Amniotic stem cell (primary cell): ENCODE data around the gene CLEC3A.
"Not testable (repeated sequence)": the region's sequence is repeated elsewhere in the genome, so short reads cannot be mapped to it uniquely, and the experiment has no call there.

Source experiments
- DNase-seq: peaks from one replicate; lab custom pipeline; 2025; lab: John Stamatoyannopoulos, UW

CLEC3A gene, protein sequence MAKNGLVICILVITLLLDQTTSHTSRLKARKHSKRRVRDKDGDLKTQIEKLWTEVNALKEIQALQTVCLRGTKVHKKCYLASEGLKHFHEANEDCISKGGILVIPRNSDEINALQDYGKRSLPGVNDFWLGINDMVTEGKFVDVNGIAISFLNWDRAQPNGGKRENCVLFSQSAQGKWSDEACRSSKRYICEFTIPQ

DNA sequence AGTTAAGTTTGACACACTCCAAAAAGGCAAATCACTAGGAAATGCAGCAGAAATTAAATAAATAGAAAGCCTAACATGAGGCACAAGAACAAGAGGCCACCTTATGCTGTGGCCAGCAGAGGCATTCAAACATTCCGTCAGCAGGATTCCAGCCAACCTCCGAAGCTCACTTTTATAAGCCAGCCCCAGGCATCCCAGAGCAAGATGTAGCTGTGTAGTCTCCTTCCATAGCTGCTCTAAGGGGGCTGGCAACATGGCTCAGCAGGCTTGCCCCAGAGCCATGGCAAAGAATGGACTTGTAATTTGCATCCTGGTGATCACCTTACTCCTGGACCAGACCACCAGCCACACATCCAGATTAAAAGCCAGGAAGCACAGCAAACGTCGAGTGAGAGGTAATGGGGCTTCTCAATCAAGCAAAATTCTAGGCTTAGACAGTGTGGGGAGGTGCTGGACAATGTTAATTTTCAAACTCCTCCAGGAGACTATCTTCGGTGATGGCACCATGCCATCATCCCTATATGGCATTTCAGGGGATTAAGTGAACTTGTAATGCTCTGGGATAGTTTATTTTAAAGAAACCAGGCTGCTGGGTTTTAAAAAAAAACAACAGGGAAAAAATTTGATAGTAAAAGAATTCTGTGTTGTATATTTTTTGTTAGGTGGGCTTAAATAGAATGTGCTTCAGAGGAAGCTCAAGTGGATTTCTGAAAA, at the start of gene CLEC3A:
Gene CLEC3A, plus strand, starts transcription at position 202 of the 714 bp plus-strand sequence. Its CDS starts 79 bp downstream, at position 281.
- DNase-seq = no peak

DNA sequence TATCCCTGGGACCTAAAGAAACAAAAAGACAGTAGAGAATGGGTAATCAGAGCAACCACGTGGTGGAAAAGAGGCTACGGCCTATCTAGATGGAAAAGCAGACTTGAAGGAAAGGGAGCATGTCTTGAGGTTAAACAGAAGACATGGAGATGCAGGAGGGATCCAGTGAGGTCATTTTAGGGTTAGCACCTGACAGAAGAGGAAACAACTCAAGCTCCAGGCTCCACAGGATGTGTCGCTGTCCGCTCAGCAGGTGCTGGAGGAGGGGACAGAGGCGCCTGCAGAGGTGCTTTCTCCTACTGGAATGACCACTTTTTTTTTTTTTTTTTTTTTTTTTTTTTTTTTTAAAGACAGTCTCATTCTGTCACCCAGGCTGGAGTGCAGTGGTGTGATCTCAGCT, 47.5 kb upstream of the CLEC3A start:
- DNase-seq = no peak

DNA sequence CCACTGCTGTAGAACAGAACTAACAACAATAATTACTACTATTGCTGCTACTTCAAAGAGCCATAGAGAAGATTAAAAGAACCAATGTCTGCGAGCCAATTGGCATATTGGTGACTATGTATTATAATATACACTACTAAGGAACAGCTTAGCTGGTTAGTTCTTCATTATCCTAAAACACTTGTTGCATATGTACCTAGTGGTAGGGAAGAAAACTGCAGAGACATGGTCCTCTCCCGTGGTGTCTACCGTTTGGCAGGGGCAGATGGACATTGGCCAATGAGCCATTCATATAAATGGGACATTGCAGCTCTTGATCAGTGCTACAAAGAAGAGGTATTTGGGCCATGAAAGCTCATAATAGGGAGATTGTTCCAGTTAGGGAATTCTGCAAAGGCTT, 46.4 kb upstream of the CLEC3A start:
- no peak for DNase-seq

DNA sequence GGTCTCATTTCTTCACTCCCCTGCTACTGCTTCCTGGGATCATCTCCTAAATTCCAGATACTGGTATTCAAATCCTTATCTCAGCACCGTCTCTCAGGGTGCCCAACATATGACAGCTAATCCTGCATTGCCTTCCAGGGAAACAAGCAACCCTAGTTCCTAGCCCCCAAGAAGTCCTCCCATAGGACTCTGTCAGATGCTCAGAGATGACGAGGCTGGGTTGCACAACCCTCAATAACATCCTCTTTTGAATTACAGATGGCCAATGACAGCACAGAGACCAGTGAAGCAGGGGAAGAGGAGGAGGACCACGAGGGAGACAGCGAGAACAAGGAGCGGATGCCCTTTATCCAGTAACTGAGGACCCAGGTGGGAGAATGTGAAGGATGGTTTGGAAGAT, 45.0 kb upstream of the CLEC3A start:
- DNase-seq = no peak

DNA sequence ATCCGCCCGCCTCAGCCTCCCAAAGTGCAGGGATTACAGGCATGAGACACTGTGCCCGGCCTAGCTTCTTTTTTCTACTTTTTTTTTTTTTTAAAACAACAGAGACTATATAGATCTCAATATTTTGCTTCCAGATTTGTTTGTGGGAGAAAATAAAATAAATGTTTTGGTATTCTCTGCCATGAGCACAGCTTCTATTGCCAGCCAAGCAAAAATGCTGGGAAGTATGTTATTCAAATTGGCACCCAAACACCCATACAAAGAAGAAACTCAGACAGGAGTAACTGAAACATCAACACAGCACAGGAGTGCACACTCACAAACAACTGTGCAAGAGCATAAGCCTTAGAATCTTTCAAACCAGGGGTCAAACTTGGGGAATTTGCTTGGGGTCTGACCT, 37.2 kb upstream of the CLEC3A start:
- DNase-seq = no peak

DNA sequence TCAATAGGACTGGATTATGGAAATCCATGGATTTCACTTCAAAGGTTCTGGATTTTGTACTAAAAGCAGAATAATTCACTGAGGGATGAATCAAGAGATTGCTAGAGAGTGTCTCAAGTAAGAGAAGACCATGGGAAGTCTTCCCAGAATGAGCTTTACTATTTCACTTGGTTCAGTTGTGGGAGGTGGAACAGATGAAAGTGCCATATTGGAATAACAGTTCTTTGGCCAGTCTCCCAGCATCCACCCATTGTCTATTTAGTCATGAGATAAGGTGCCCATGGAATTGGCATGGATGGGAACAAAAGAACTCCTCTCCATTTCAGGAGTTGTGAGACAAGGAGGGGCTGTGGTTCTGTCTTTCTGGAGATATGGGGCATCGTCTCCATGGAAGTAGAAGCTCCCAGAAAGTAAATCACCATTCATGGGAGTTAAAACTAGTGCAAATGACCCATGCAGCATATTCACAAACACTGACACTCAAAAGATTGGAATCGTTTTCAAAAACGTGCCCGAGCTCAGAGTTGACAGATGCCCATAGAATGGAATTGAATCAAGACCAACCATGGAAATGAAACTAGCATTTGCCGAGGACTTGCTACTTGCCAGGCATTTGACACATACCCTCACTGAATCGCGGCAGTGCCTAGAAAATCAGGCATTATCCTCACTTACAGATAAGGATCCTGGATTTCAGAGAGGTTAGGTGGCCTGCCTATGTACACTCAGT, 36.2 kb upstream of the CLEC3A start:
- DNase-seq = no peak

DNA sequence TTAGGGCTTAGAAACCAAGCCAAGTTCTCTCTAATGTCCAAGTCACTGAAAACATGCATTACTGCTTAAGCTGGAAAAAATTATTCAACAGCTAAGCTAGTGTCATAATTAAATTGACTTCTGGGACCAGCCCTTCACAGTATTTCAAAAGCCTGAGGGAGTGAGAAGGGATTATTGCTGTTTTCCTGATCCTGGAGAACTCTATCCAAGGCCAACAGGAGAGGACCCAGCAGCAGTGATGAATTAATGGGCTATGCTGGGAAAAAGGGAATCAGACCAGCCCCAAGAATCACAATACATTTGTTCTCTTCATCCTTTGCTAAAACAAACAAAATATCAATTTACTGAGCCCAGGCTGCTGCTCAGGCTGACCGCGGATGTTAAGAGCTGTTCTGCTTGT, 34.5 kb upstream of the CLEC3A start:
- DNase-seq = no peak

DNA sequence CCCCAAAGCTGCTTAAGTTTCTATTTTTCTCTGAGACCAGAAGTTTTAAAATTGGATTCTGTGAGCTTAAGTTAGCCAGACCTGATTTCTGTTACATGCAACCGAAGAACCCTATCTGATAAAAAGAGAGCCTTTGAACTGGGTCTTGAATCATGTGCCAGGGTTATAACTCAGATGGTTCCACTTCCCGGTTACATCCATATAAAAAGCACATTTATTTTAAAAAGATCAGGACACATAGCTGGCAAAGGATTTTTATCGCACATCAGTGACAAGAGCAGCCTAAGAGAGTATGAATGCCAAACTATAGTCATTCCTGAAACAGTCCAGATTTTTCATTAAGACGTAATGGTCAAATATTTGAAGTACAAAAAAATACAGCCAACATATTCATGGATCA, 32.5 kb upstream of the CLEC3A start:
- DNase-seq = no peak

DNA sequence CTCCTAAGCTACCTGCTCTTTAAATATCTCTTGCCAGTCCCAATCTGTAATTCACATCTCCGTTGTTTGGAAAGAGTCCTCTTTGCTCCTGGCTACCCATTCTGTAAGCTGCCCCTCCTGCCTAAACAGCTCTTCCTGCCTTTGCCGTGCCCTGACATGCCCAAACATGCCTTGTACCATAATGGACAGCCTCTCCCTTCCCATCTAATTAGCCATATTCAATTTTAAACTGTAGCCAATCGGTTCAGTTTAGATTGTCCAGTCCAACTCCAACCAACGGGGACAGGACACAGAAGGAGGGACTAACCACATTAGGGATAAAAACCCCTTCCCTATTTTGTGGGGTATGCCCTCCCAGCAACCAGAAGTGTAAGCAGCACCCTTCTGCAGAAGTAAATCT, 30.6 kb upstream of the CLEC3A start:
- no peak for DNase-seq

DNA sequence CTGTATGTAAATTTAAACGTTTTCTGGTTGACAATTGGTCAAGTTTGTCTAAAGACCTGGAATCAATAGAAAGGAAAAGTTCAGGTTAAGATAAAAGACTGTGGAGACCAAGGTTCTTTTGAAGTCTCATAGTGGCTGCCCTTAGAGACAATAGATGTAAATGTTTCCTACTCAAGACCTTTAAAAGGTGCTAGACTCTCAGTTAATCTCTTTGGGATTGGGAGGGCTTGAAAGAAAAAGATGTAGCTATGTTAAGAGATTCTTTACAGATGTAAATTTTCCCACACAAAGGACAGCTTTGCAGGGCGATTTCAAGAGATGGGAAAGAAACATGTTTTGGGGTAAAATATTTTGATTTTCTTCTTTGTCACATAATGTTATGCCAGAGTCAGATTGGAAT, 30.0 kb upstream of the CLEC3A start:
- not testable (repeated sequence) for DNase-seq

DNA sequence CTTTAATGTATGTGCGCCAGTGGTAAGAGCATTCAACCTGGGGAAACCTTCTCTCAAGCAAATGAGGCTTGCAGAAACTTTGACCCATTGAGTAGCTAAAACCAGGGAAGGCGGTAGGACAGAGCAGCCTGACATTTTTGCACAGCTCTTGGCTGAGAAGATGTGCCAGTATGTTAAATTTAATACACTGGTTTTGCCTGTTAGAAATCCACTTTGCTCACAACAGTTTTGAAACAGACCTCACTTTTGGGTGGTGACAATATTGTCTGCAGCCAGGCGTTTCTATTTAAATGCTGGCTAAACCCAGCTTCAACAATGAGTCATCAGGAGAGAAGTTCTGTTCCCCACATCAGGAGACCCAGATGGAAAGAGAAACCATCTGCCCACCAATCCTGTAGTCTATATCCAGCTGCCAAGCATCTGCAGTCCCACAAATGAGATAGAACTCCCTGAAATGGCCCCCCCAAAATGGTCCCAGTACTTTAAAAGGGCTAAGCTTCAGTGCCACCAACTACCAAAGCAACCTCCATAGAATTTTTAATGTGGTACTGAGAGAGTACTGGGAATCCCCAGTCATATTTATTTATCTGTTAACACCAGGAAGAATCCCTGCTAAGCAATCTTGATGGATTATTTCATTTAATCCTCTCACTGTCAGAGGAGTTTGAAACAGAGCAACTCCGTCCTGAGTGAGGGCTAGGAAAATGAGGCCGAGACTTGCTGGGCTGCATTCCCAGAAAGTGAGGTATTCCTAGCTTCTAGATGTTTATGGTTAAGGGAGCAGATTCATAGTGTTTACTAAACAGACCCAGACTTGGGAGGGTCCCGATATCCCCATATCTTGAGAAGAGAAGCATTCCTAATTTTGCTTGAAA, 29.0 kb upstream of the CLEC3A start:
- DNase-seq = no peak

DNA sequence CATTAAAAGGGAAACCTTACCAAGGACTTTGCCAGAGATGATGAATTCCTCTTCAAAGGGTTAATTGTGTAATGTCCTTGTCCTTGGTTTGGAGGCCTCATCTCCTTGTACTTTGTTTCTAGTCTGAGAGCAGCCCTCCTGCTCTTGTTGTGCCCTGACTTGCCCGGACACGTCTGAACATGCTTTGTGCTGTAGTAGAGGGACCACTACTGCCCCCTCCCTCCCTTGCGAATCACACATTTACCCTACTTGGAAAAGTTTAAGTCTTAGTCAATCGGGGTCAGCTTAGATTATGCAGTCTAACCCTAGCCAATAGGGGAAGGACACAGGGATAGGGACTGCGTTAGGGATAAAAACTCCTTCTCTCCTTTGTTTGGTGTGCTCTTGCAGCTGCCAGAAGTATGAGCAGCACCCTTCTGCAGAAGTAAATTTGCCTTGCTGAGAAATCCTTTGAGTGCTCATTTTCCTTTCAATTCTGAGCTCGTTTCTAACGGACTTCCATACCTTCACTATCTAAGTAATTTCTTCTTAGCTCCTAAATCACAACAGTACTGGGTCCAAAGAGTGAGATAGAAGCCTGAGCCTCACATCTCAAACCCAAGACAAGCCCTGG, 26.4 kb upstream of the CLEC3A start:
- DNase-seq = no peak

DNA sequence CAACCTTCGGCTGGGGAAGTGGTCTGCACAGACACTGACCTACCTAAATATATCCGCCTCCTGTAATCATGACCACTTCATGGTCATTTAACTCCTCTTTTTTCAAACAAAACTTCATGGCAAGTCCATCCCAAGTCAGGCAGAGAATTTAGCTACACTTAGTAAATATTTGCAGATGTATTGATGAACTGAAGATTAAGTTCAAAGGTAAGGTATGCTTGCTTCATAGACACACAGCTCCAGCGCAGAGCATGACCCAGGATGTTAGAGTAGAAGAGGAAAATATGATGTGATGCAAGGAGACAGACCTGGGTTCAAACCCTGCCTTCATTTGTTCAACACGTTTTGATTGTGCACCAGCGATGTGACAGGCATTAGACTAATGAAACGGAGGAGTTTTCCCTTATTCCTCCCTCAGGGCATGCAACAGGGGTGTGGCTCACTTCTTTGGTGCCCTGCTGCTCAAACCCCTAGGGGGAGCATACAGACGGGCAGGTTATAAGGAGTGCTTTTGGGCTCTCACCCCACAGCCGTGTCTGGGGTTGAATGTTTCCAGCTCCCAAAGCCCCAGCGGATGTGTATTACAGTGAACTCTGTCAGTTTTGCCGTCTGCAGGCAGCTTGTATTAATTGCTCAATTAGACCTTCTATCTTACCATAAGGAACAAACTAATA, 23.9 kb upstream of the CLEC3A start:
- DNase-seq = no peak

DNA sequence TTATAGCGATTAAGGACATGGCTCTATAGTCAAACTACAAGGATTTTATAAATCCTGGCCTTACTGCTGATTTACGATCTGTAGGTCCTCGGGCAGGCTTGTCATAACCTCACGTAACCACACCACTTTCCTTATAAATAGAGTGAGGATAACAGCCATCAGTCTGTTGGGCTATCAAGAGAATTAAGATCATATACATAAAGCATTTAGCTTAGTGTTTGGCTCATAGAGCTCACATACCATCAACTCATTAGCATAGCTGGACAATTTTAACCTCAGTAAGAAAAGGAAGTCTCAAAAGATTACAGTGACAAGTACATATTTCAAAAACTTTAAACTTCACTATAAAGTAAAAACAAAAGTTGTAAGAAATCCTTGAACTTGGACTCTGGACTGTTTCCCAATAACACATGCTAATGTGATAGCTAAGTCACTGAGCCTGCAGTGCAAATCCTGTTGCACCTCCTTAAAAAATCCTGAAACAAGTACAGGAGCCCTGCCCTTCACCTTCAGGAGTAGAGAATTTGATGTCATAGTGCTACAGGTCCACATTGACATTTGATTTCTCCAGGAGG, 20.8 kb upstream of the CLEC3A start:
- DNase-seq = no peak

DNA sequence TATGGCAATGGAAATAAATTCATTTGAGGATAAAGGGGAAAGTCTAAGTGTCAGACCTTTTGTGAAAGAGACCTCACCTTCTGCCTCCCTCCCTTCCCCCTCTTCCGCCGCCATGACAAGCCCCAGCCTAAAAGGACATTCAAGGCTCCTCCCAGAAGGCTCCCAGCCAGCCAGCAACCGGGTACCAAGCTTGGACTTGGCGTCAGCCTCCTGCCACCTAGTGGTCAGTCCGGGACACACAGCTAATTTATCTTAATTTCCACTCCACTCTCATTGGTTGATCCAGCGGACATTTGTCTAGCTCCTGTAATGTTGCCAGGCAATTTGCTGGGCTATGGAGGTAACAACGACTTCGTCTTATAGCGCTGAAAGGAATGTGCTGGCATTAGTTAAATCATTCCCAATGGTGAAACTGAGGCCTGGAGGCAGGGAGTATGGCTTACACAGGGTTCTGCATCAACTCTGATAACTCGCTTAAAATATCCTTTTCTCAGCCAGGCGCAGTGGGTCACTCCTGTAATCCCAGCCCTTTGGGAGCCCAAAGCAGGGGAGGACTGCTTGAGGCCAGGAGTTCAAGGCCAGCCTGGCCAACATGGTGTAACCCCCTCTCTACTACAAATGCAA, 19.3 kb upstream of the CLEC3A start:
- no peak for DNase-seq

DNA sequence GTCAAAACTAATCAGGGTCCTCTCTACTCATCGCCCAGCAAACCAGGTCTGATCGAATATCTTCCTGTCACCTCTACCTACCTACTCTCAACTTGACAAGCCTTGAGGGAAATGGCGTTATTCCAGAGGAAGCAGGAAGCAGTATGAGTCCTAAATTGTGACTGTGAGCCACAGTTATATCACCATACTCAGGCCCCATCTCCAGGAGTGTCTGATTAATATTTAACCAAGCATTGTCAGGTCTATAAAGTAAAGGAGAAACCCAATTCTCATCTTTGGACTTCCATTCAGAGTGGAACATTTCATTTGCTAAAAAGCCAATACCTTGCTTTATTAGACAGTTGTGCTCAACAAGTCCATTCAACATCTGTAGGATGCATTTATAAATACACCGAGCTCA, 17.8 kb upstream of the CLEC3A start:
- DNase-seq = no peak

DNA sequence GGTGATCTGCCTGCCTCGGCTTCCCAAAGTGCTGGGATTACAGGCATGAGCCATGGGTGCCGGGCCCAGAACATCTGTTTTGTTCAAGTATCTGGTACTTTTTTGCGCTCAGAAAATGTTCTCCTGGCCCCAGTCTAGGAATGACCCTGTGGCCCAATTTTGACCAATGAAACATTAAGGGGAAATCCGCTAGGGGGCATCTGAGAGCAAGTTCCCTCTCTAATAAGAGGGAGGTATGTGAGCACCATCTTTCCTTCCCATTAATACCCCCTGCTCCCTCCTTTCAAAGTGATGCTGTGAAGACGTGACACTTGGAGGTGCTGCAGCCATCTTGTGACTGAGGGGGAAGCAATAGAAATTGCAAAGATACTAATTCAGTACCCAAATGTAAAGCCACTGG, 16.5 kb upstream of the CLEC3A start:
- DNase-seq = no peak

DNA sequence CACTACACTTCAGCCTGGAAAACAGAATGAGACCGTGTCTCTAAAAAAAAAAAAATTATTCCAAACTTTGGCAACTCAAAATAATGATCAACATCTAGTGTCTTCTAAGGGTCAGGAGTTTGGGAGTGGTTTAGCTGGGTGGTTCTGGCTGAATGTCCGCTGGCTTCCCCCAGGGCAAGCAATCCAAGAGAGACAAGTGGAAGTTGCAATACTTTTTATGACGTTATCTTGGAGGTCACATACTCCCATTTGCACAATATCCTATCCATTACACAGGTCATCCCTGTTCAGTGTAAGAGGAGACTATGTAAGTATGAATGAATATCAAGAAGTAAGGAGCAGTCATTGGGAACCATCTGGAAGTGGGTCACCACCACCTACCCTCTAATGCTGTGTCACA, 15.2 kb upstream of the CLEC3A start:
- DNase-seq = no peak

DNA sequence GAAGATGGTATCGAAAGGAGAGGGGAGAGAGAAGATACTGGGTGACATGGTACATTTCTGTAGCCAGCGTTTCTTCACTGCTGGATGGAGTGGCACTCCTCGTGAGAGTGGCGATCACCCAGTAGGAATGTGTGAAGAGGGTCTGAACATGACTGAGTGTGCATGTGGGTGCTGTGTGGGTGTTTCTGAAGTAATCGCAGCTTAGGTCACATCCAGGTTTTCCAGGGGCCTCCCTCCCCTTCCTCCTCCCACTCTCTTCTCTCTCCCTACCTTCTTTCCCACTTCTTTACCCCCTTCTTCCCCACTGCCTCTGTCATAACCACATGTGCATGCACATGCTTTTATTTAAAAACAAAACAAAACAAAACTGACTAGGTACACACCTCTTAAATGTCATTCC, 1.8 kb downstream of the CLEC3A start:
- DNase-seq = no peak

DNA sequence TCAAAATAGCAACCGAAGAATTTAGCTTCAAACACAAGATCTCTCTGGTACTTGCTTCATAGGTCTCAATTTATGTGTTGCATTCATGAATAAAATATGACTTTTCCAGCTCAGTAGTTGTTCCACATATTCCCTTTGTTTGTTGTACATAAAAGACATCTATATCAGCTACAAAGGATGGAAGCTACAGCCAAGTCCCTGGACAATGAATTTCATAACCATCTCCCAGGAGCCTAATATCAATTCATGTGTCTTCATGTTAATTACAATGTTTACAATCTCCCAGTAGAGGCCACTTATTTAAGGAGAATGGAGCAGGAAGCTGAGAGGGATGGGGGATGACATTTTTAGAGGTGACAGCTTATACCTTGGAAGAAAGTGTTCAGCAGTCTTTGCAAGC, 3.3 kb downstream of the CLEC3A start:
- DNase-seq = no peak

DNA sequence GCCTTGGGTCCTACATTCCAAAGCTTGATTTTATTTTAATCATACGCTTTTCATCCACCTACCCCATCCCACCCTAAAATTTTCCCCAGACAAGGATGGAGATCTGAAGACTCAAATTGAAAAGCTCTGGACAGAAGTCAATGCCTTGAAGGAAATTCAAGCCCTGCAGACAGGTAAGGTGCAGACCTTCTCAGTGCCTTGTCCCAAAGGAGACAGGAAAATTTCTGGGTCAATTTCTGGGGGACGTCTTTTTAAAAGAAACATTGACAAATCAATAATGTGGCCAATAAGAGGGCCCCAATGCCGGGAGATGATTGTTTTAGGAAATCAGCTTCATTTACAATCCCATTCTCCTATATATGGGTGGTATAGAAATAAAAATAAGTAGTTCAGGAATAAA, 5.7 kb downstream of the CLEC3A start:
- DNase-seq = no peak
